HL-60/S4 (cell line): ENCODE data around the gene TSSK6.

Experiments
- in situ Hi-C: fragments of 300-500 bp; cut with MboI; formaldehyde crosslinking; loops from 2 replicates; pipeline ENCODE4 v1.14.3; 2022; ENCODE audit warnings: low sequenced_read_pairs

Gene TSSK6

GRCh38 chr19:19514881-19515641 is at the start of gene TSSK6:
TSSK6 (minus strand) TSS chr19:19515548; CDS start chr19:19515427, 121 bp downstream.
- in situ Hi-C loops = no loop called here

GRCh38 chr19:19563348-19563848 is 48.0 kb upstream of the TSSK6 start:
- in situ Hi-C loops = no loop called here

- in situ Hi-C loops = no loop called here
Observed at GRCh38 chr19:19562665-19563347, 47.5 kb upstream of the TSSK6 start.

GRCh38 chr19:19561946-19562664 is 46.8 kb upstream of the TSSK6 start:
- in situ Hi-C loops = no loop called here

GRCh38 chr19:19559931-19560330 is 44.6 kb upstream of the TSSK6 start:
- in situ Hi-C loops = no loop called here

- in situ Hi-C loops = no loop called here
Observed at GRCh38 chr19:19558636-19559035, 43.3 kb upstream of the TSSK6 start.

GRCh38 chr19:19558055-19558454 is 42.7 kb upstream of the TSSK6 start:
- in situ Hi-C loops = no loop called here

- in situ Hi-C loops = no loop called here
Observed at GRCh38 chr19:19554074-19555023, 39.0 kb upstream of the TSSK6 start.

- in situ Hi-C loops = no loop called here
Observed at GRCh38 chr19:19553670-19554069, 38.3 kb upstream of the TSSK6 start.

- in situ Hi-C loops = no loop called here
Observed at GRCh38 chr19:19552798-19553197, 37.5 kb upstream of the TSSK6 start.

GRCh38 chr19:19551853-19552192 is 36.5 kb upstream of the TSSK6 start:
- in situ Hi-C loops = no loop called here

- in situ Hi-C loops = no loop called here
Observed at GRCh38 chr19:19550972-19551852, 35.9 kb upstream of the TSSK6 start.

- in situ Hi-C loops = no loop called here
Observed at GRCh38 chr19:19550485-19550929, 35.2 kb upstream of the TSSK6 start.

GRCh38 chr19:19549804-19550464 is 34.6 kb upstream of the TSSK6 start:
- in situ Hi-C loops = loop anchor here (25.0 kb wide), 2 partner anchors 387 to 712 kb away; no protein-coding TSS in a partner anchor

- in situ Hi-C loops = loop anchor here (25.0 kb wide), 2 partner anchors 388 to 713 kb away; no protein-coding TSS in a partner anchor
Observed at GRCh38 chr19:19548915-19549759, 33.8 kb upstream of the TSSK6 start.

- in situ Hi-C loops = loop anchor here (25.0 kb wide), 2 partner anchors 389 to 714 kb away; no protein-coding TSS in a partner anchor
Observed at GRCh38 chr19:19547674-19548336, 32.5 kb upstream of the TSSK6 start.

GRCh38 chr19:19546751-19547162 is 31.4 kb upstream of the TSSK6 start:
- in situ Hi-C loops = loop anchor here (25.0 kb wide), 2 partner anchors 391 to 716 kb away; no protein-coding TSS in a partner anchor
